Frontal cortex (tissue), 4 donors: ENCODE measurements around the gene CX3CL1. TPM values are rescaled to one million over a fixed set of nuclear protein-coding genes. Genes with fewer than 3 reads are reported as not detected.
"Not testable (repeated sequence)": the region's sequence is repeated elsewhere in the genome, so short reads cannot be mapped to it uniquely, and the experiment has no call there.

Source experiments
- DNase-seq, 2 donors: peaks; one replicate each; pipeline ENCODE4 v3.0.0; 2012; ENCODE audit warnings: low spot score in 2 of 2
- FAIRE-seq: peaks from 2 replicates; lab custom pipeline; 2012; peaks lifted over from hg19 to GRCh38; lab: Jason Lieb, UNC
- total RNA-seq: library from RNA; depleted of rRNA; stranded (reverse); fragments of >200 nt; gene quantifications from one replicate; pipeline ENCODE4 v1.2.3, GENCODE V29; 2014
- donor health status: control.
- donor health status: control.
- donor health status: control.

The CX3CL1 gene
- total RNA-seq = 4.9 TPM

DNA sequence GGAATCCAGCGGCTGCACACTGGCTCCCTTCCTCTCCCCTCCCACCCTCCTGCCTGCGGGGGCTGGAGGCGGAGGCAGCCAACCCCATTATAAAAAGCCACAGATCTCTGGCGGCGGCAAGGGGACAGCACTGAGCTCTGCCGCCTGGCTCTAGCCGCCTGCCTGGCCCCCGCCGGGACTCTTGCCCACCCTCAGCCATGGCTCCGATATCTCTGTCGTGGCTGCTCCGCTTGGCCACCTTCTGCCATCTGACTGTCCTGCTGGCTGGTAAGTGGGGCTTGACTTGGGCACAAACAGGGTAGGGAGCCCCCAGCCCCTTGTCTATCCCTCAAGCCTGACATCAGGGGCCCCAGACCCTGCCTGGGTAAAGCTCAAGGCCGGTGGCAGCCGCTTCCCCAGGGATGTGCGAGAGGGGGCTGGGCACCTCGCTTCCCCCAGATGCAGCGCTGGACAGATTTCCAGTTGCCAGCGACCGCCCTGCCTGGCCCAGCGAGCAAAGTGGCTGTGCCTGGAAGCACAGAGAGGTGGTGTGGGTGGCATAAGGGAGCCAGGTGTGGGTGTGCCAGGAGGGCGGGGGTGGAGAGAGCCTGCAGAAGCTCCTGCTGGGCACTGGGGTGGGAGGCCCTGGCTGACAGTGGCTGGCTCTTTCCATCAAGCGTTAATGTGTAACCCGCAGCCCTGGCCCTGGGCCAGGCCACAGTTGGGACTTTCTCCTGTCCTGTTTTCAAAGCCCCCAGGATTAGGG lies at the start of gene CX3CL1:
CX3CL1 (plus strand) TSS at position 119 of the 745 bp plus-strand sequence; CDS start at position 198, 79 bp downstream.
- FAIRE-seq (no peak), DNase-seq (peak; percentile 37 to 88)

DNA sequence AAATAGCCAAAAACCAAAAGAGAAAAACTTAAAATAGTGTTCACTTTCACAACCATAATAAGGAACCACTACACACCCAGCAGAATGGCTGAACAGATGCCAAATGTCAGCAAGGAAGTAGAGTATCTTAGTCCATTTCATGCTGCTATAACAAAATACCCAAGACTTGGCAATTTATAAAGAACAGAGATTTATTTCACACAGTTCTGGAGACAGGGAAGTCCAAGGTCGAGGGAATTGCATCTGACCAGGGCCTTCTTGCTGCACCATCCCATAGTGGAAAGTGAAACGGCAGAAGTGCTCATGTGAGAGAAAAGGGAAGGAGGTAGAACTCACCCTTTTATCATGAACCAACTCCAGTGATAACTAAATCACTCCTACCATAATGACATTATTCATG lies 47.5 kb upstream of the CX3CL1 start:
- FAIRE-seq (no peak), DNase-seq (no peak)

DNA sequence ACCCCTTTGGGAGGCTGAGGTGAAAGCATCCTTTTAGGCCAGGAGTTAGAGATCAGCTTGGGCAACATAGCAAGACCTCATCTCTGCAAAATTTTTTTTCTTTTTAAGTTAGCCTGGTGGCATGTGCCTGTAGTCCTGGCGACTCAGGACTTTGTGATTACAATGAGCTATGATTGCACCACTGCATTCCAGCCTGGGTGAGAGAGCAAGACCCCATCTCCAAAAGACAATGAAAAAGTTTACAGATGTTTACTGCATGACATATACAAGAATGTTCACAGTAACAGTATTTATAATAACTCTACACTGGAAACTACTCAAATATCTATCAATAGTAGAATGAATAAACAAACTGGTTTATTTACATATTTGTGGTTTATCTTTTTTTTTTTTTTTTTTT lies 46.8 kb upstream of the CX3CL1 start:
- DNase-seq (no peak), FAIRE-seq (no peak)

GRCh38 chr16:57329718-57330327 lies 42.5 kb upstream of the CX3CL1 start:
- DNase-seq = no peak
- FAIRE-seq = no peak

DNA sequence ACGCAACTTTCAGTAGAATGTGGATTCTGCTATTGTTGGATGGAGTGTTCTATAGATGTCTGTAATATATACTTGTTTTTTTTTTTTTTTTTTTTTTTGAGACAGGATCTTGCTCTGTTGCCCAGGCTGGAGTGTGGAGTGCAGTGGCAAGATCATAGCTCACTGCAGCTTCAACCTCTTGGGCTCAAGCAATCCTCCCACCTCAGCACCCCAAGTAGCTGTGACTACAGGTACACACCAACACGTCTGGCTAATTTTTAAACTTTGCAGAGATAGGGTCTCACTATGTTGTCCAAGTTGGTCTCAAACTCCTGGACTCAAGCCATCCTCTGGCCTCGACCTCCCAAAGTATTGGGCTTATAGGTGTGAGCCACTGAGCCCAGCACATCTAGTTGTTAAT lies 40.9 kb upstream of the CX3CL1 start:
- FAIRE-seq (no peak), DNase-seq (no peak)

- DNase-seq = no peak
- FAIRE-seq = no peak
These were observed 38.9 kb upstream of the CX3CL1 start for GRCh38 chr16:57333402-57333801.

DNA sequence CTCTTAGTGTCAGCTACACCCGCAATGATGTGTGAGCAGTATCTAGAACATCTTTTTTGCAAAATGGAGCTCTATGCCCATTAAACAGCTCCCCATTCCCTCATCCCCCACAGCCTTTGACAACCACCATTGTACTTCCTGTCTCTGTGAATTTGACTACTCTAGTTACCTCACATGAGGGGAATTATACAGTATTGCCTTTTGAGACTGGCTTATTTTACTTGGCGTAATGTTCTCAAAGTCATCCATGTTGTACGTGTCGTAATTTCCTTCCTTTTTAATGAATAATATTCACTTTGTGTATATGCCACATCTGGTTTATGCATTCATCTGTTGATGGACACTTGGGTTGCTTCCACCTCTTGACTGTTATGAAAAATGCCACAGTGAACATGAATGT lies 36.9 kb upstream of the CX3CL1 start:
- DNase-seq = no peak
- FAIRE-seq = no peak

- no peak for DNase-seq
- FAIRE-seq = no peak
These were observed 31.2 kb upstream of the CX3CL1 start for GRCh38 chr16:57341062-57341440.

DNA sequence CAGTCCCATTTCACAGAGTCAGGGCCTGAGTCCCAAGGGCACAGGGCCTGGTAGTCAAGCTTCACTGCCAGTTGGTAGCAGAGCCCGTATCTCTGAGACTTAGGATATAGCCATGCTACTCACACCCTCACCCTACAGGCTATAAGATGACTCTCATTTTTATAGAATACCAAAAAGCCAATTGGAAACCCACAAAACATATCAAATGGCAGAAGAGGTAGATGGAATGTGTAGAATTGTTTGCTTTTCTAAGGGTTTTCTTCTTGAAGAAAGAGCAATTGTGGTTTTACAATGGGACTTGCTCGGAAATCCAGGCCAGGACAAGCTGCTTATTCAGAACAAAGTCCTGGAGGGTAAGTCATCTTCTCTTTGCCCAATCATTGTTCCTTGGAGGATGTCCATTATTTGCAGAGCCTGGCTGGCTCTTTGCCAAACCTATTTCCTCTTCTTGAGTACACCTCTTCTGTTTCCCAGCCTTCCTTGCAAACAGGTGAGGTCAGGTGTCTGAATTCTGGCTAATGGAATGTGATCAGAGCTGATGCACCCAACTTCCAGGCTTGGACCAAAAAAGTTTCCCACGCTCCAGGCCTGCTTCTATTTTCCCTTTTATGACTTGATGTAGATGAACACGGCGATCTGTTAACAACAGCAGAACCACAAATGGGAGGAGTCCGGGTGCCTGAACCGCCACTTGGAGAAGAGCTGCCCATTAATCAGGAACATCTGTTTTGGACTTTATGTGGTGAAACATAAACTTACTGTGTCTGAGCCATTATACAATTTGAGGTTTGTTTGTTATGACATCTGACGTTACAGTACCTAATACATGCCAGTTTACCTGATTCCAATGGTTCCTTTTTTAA lies 30.6 kb upstream of the CX3CL1 start:
- DNase-seq (no peak), FAIRE-seq (no peak)

DNA sequence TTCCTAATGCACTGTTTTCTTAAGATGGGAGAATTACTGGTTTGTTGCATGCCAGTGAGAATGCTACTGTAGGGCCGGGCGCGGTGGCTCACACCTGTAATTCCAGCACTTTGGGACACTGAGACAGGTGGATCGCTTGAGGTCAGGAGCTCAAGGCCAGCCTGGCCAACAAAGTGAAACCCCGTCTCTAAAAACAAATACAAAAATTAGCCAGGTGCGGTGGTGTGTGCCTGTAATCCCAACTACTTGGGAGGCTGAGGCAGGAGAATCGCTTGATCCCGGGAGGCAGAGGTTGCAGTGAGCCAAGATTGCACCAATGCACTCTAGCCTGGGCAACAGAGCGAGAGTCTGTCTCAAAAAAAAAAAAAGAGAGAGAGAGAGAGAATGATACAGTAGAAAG lies 29.7 kb upstream of the CX3CL1 start:
- FAIRE-seq, DNase-seq: not testable (repeated sequence)

DNA sequence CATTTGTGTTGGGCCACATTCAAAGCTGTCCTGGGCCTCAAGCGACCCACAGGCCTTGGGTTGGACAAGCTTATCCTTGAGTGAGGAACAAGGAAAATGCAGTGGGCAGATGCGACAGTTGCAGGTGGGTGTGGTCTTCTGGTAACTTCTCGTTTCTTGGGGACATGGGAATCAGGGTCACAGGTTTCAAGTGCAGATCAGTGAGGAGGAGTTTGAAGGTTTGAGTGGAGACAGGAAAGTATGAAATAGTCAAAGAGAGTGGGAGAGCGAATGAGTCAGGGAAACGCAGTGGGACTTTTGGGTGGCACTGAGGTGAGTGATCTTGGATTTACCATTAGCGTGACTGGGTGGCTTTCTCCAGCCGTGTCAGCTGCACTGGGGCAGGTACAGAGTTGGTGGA lies 29.1 kb upstream of the CX3CL1 start:
- FAIRE-seq (no peak), DNase-seq (no peak)

- not testable (repeated sequence) for FAIRE-seq
These were observed 28.2 kb upstream of the CX3CL1 start for GRCh38 chr16:57344094-57344493.

DNA sequence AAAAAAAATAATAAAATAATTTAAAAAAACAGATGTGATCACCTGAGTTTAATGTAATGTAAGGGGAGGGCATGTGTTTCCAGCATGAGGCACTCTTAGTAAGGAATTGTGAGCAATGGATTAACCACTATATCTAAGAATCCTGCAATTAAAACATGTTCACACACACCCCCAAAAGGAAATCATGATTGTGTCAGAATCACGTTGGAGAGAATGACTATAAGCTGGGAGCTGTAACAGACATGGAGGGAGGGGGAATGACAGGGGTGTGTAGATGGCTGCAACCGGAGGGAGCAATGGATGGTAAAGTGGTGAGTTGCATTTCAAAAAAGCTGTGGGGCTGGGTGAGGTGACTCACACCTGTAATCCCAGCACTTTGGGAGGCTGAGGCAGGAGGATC lies 27.3 kb upstream of the CX3CL1 start:
- FAIRE-seq (no peak), DNase-seq (no peak)

More at GRCh38 chr16:57344094-57344493, 28.2 kb upstream of the CX3CL1 start:
- DNase-seq = not testable (repeated sequence)

- no peak for FAIRE-seq
- no peak for DNase-seq
These were observed 26.6 kb upstream of the CX3CL1 start for GRCh38 chr16:57345666-57346204.

- FAIRE-seq = no peak
These were observed 24.4 kb upstream of the CX3CL1 start for GRCh38 chr16:57347858-57348257.

DNA sequence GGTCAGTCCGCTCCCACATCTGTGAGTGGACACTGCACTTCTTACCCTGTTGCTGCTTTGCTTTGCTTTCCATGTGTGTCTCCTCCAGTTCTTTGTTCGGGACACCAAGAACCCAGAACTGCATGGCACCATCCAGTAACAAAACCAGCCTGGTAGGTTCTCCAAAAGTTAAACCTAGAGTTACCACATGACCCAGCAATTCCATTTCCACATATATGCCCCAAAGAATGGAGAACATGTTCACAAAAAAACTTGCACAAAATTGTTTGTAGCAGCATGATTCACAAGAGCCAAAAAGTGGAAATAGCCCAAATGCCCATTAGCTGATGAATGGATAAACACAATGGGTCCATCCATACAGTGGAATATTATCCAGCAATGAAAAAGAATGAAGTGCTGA lies 24.0 kb upstream of the CX3CL1 start:
- no peak for FAIRE-seq

More at GRCh38 chr16:57347858-57348257, 24.4 kb upstream of the CX3CL1 start:
- DNase-seq = no peak

GRCh38 chr16:57349212-57350031 lies 22.9 kb upstream of the CX3CL1 start:
- no peak for FAIRE-seq
- DNase-seq = no peak

More for the DNA sequence above, 24.0 kb upstream of the CX3CL1 start:
- no peak for DNase-seq

GRCh38 chr16:57352636-57353047 lies 19.6 kb upstream of the CX3CL1 start:
- no peak for DNase-seq
- no peak for FAIRE-seq

DNA sequence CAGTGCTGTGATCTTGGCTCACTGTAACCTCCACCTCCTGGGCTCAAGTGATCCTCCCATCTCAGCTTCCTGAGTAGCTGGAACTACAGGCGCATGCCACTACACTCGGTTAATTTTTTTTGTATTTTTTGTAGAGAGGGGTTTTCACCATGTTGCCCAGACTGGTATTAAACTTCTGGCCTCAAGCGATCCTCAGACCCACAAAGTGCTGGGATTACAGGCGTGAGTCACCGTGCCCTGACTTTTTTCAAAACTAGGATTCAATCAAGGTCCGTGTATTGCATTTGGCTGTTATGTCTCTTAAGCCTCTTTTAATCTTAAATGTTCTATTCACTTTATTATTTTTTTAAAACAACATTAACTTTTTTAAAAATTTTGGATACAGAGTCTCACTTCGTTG lies 18.0 kb upstream of the CX3CL1 start:
- DNase-seq (no peak), FAIRE-seq (no peak)
